Vagina (tissue), 2 donors: ENCODE results near the gene TRIM13. TPM values are rescaled to one million over a fixed set of nuclear protein-coding genes. Genes with fewer than 3 reads are reported as not detected.

Source experiments
- DNase-seq, 2 donors: peaks; one replicate each; pipeline ENCODE4 v3.0.0-alpha.2; 2017; ENCODE audit errors: extremely low spot score in 2 of 2
- H3K27ac ChIP-seq: fragments of 200-600 bp; sonication (generic); one replicate; pipeline ENCODE4 v1.5.1; 2019
- H3K27me3 ChIP-seq: fragments of 200-600 bp; sonication (generic); one replicate; pipeline ENCODE4 v1.5.1; 2019
- H3K36me3 ChIP-seq, 2 donors: fragments of 200-600 bp; sonication (generic); one replicate each; pipeline ENCODE4 v1.5.1; 2017 to 2019
- H3K4me1 ChIP-seq: fragments of 200-600 bp; sonication (generic); one replicate; pipeline ENCODE4 v1.5.1; 2019
- H3K4me3 ChIP-seq, 2 donors: fragments of 200-600 bp; sonication (generic); 1 replicate in 1 of 2; 2 replicates in 1 of 2; pipeline ENCODE4 v1.5.1; 2016 to 2019
- H3K9me3 ChIP-seq: fragments of 200-600 bp; sonication (generic); one replicate; pipeline ENCODE4 v1.5.1; 2019
- CTCF ChIP-seq, 3 experiments: fragments of 450-650 bp in 2 of 3; fragments of 200-600 bp in 1 of 3; sonication (generic) in 1 of 3; IDR thresholded peaks; one replicate each; pipeline ENCODE4 v1.5.1; 2017 to 2019; ENCODE audit warnings: antibody characterized with exemption in 3 of 3, mild to moderate bottlenecking in 2 of 3, moderate library complexity in 2 of 3
- POLR2A ChIP-seq, 2 donors: fragments of 450-650 bp; IDR thresholded peaks; one replicate each; pipeline ENCODE4 v1.6.1; 2017; ENCODE audit warnings: antibody characterized with exemption in 2 of 2, mild to moderate bottlenecking in 2 of 2, moderate library complexity in 2 of 2
- POLR2AphosphoS5 ChIP-seq, 2 donors: sonication (generic); formaldehyde crosslinking; IDR thresholded peaks; one replicate each; pipeline ENCODE4 v1.9.0; 2017; ENCODE audit warnings: antibody characterized with exemption in 2 of 2, mild to moderate bottlenecking in 2 of 2, low read depth in 1 of 2; ENCODE audit not compliant: insufficient read depth in 1 of 2
- intact Hi-C: fragments of 100-400 bp; cut with DNase I; formaldehyde crosslinking; loops from one replicate; pipeline ENCODE4 v1.15.1; 2023
- total RNA-seq: library from RNA; depleted of rRNA; stranded (reverse); fragments of >200 nt; gene quantifications from one replicate; pipeline ENCODE4 v1.2.3, GENCODE V29; 2016

TRIM13 gene
- total RNA-seq, 1 donor from 2014 or later, result 12.3 TPM

GRCh38 chr13:49954674-49955455 is 42.0 kb upstream of the TRIM13 start:
- H3K36me3 ChIP-seq, result no peaks in the 10 kb centered on the region
- no peak for DNase-seq
- no peaks in the 10 kb centered on the region for H3K9me3 ChIP-seq
- no peaks in the 10 kb centered on the region for H3K27me3 ChIP-seq
- no peak for TF ChIP-seq POLR2AphosphoS5 (IDR thresholded peaks at IDR 0.05; ENCODE audit: insufficient read depth in 1 of 2, low read depth in 1 of 2)
- TF ChIP-seq CTCF (IDR thresholded peaks at IDR 0.05), result no peak
- no peak for TF ChIP-seq POLR2A (IDR thresholded peaks at IDR 0.05)
- no peak overlapping the region for H3K4me3 ChIP-seq
- intact Hi-C loops, result no loop called here
- no peaks in the 10 kb centered on the region for H3K4me1 ChIP-seq
- no peak overlapping the region for H3K27ac ChIP-seq

- DNase-seq, result no peak
- Histone ChIP-seq H3K27ac (no peak overlapping the region), H3K4me3 (no peak overlapping the region), H3K27me3 (no peaks in the 10 kb centered on the region), H3K4me1 (no peaks in the 10 kb centered on the region), H3K36me3 (no peaks in the 10 kb centered on the region), H3K9me3 (no peaks in the 10 kb centered on the region)
- no peak for TF ChIP-seq CTCF (IDR thresholded peaks at IDR 0.05)
- no peak for TF ChIP-seq POLR2A (IDR thresholded peaks at IDR 0.05)
- TF ChIP-seq POLR2AphosphoS5 (IDR thresholded peaks at IDR 0.05; ENCODE audit: insufficient read depth in 1 of 2, low read depth in 1 of 2), result no peak
- intact Hi-C loops, result no loop called here
Observed at GRCh38 chr13:49956131-49956530, 40.7 kb upstream of the TRIM13 start.

GRCh38 chr13:49958321-49958720 is 38.5 kb upstream of the TRIM13 start:
- Histone ChIP-seq H3K36me3 (no peaks in the 10 kb centered on the region), H3K27ac (no peak overlapping the region), H3K4me1 (no peaks in the 10 kb centered on the region), H3K27me3 (no peaks in the 10 kb centered on the region), H3K9me3 (no peaks in the 10 kb centered on the region), H3K4me3 (no peak overlapping the region)
- TF ChIP-seq POLR2AphosphoS5 (IDR thresholded peaks at IDR 0.05; ENCODE audit: insufficient read depth in 1 of 2, low read depth in 1 of 2) (no peak), CTCF (IDR thresholded peaks at IDR 0.05) (no peak), POLR2A (IDR thresholded peaks at IDR 0.05) (no peak)
- DNase-seq, result no peak
- intact Hi-C loops, result no loop called here

GRCh38 chr13:49967456-49967855 is 29.4 kb upstream of the TRIM13 start:
- H3K36me3 ChIP-seq, result no peaks in the 10 kb centered on the region
- H3K27me3 ChIP-seq, result no peaks in the 10 kb centered on the region
- no peak overlapping the region for H3K4me3 ChIP-seq
- H3K27ac ChIP-seq, result no peak overlapping the region
- DNase-seq, result no peak
- TF ChIP-seq POLR2AphosphoS5 (IDR thresholded peaks at IDR 0.05; ENCODE audit: insufficient read depth in 1 of 2, low read depth in 1 of 2), result no peak
- TF ChIP-seq POLR2A (IDR thresholded peaks at IDR 0.05), result no peak
- TF ChIP-seq CTCF (IDR thresholded peaks at IDR 0.05), result no peak
- intact Hi-C loops, result no loop called here
- no peaks in the 10 kb centered on the region for H3K9me3 ChIP-seq
- H3K4me1 ChIP-seq, result no peaks in the 10 kb centered on the region

- Histone ChIP-seq H3K9me3 (no peaks in the 10 kb centered on the region), H3K27ac (no peak overlapping the region), H3K4me3 (no peak overlapping the region), H3K36me3 (no peaks in the 10 kb centered on the region), H3K27me3 (no peaks in the 10 kb centered on the region), H3K4me1 (no peaks in the 10 kb centered on the region)
- intact Hi-C loops, result loop anchor here (10.0 kb wide), 1 partner anchor 1412 kb away; no protein-coding TSS in a partner anchor
- DNase-seq, result no peak
- TF ChIP-seq POLR2A (IDR thresholded peaks at IDR 0.05) (no peak), POLR2AphosphoS5 (IDR thresholded peaks at IDR 0.05; ENCODE audit: insufficient read depth in 1 of 2, low read depth in 1 of 2) (no peak), CTCF (IDR thresholded peaks at IDR 0.05) (no peak)
Observed at GRCh38 chr13:49972709-49973108, 24.1 kb upstream of the TRIM13 start.
